HEK293T (cell line): ENCODE data around the gene PTPRO.

Experiments used
- CTCF ChIA-PET: fragments of 350-600 bp; formaldehyde crosslinking; extraction: SDS; loops from one replicate; lab custom pipeline; 2021; ENCODE audit warnings: antibody characterized with exemption, inconsistent platforms; lab: Yijun Ruan, JAX
- POLR2A ChIA-PET: fragments of 350-600 bp; formaldehyde crosslinking; extraction: SDS; loops from one replicate; lab custom pipeline; 2020; ENCODE audit warnings: antibody characterized with exemption, inconsistent platforms; lab: Yijun Ruan, JAX
- DNase-seq: peaks from one replicate; pipeline ENCODE4 v3.0.0; 2012; ENCODE audit warnings: mixed read lengths; ENCODE audit errors: extremely low spot score
- ARNT ChIP-seq: fragments of 450-650 bp; IDR thresholded peaks from 2 replicates; pipeline ENCODE4 v1.6.1; 2017; ENCODE audit warnings: mild to moderate bottlenecking
- BHLHE40 ChIP-seq: fragments of 450-650 bp; IDR thresholded peaks from 2 replicates; pipeline ENCODE4 v1.6.1; 2016; ENCODE audit warnings: mild to moderate bottlenecking, moderate library complexity, borderline replicate concordance
- CTBP1 ChIP-seq: fragments of 450-650 bp; IDR thresholded peaks from 2 replicates; pipeline ENCODE4 v1.6.1; 2016; ENCODE audit warnings: borderline replicate concordance
- ELF4 ChIP-seq: fragments of 450-650 bp; IDR thresholded peaks from 2 replicates; pipeline ENCODE4 v1.6.1; 2017; ENCODE audit warnings: antibody characterized with exemption
- FOXA1 ChIP-seq: fragments of 450-650 bp; IDR thresholded peaks from 2 replicates; pipeline ENCODE4 v1.6.1; 2016; ENCODE audit warnings: mild to moderate bottlenecking
- FOXK2 ChIP-seq: fragments of 450-650 bp; IDR thresholded peaks from 2 replicates; pipeline ENCODE4 v1.6.1; 2016; ENCODE audit warnings: mild to moderate bottlenecking
- FOXM1 ChIP-seq: fragments of 450-650 bp; IDR thresholded peaks from 2 replicates; pipeline ENCODE4 v1.6.1; 2017; ENCODE audit warnings: mild to moderate bottlenecking, borderline replicate concordance
- HDGF ChIP-seq: fragments of 450-650 bp; IDR thresholded peaks from 2 replicates; pipeline ENCODE4 v1.6.1; 2017; ENCODE audit warnings: antibody characterized with exemption, borderline replicate concordance
- L3MBTL2 ChIP-seq: fragments of 450-650 bp; conservative IDR thresholded peaks from 2 replicates; pipeline ENCODE4 v1.6.1; 2016; ENCODE audit warnings: mild to moderate bottlenecking
- LEF1 ChIP-seq: fragments of 450-650 bp; IDR thresholded peaks from 2 replicates; pipeline ENCODE4 v1.6.1; 2017; ENCODE audit warnings: mild to moderate bottlenecking, borderline replicate concordance
- NFRKB ChIP-seq: fragments of 450-650 bp; IDR thresholded peaks from 2 replicates; pipeline ENCODE4 v1.6.1; 2016; ENCODE audit warnings: mild to moderate bottlenecking, moderate library complexity
- PKNOX1 ChIP-seq: fragments of 450-650 bp; IDR thresholded peaks from 2 replicates; pipeline ENCODE4 v1.6.1; 2016
- SP1 ChIP-seq: fragments of 450-650 bp; IDR thresholded peaks from 2 replicates; pipeline ENCODE4 v1.6.1; 2017
- SUZ12 ChIP-seq: fragments of 450-650 bp; IDR thresholded peaks from 2 replicates; pipeline ENCODE4 v1.6.1; 2016; ENCODE audit warnings: mild to moderate bottlenecking
- TARDBP ChIP-seq: fragments of 450-650 bp; IDR thresholded peaks from 2 replicates; pipeline ENCODE4 v1.6.1; 2016
- ZNF384 ChIP-seq: fragments of 450-650 bp; IDR thresholded peaks from 2 replicates; pipeline ENCODE4 v1.6.1; 2016

The PTPRO gene

GRCh38 chr12:15322164-15323061 is at the start of gene PTPRO:
Gene PTPRO, plus strand, starts transcription at chr12:15322508.
- no peak for TF ChIP-seq ZNF384
- peak; percentile 76 for TF ChIP-seq L3MBTL2
- ChIA-PET CTCF (no interaction called here), POLR2A (no interaction called here)
- peak; percentile 48 for DNase-seq

- TF ChIP-seq SP1: no peak
- TF ChIP-seq ARNT: no peak
- TF ChIP-seq FOXA1: no peak
- no peak for TF ChIP-seq L3MBTL2
- no peak for TF ChIP-seq TARDBP
- TF ChIP-seq ELF4: no peak
- TF ChIP-seq LEF1: no peak
- no peak for TF ChIP-seq NFRKB
- no peak for TF ChIP-seq ZNF384
- no peak for TF ChIP-seq FOXK2
- TF ChIP-seq SUZ12: no peak
- no peak for TF ChIP-seq PKNOX1
- no peak for TF ChIP-seq FOXM1
- TF ChIP-seq HDGF: no peak
- TF ChIP-seq BHLHE40: no peak
- no peak for TF ChIP-seq CTBP1
- ChIA-PET POLR2A (no interaction called here), CTCF (interaction anchor here (0.8 kb wide), 1 partner anchor 144 kb away, joined by 3 read pairs; no protein-coding TSS in a partner anchor)
- no peak for DNase-seq
These were observed 48.4 kb upstream of the PTPRO start for GRCh38 chr12:15273896-15274295.

- ChIA-PET CTCF (interaction anchor here (0.8 kb wide), 1 partner anchor 145 kb away, joined by 3 read pairs; no protein-coding TSS in a partner anchor), POLR2A (no interaction called here)
- no peak for TF ChIP-seq PKNOX1
- TF ChIP-seq NFRKB: no peak
- no peak for TF ChIP-seq ELF4
- no peak for TF ChIP-seq HDGF
- no peak for TF ChIP-seq FOXA1
- TF ChIP-seq CTBP1: no peak
- TF ChIP-seq FOXM1: no peak
- TF ChIP-seq SP1: no peak
- TF ChIP-seq FOXK2: no peak
- TF ChIP-seq LEF1: no peak
- no peak for TF ChIP-seq L3MBTL2
- TF ChIP-seq ARNT: no peak
- TF ChIP-seq TARDBP: no peak
- TF ChIP-seq BHLHE40: no peak
- no peak for TF ChIP-seq ZNF384
- TF ChIP-seq SUZ12: no peak
- DNase-seq: no peak
These were observed 47.7 kb upstream of the PTPRO start for GRCh38 chr12:15274561-15274967.

GRCh38 chr12:15276088-15276698 is 46.1 kb upstream of the PTPRO start:
- DNase-seq: peak; percentile 49
- POLR2A ChIA-PET: no interaction called here
- CTCF ChIA-PET: interaction anchor here (0.6 to 1.6 kb wide), 9 partner anchors 29 to 581 kb away, joined by 3 to 6 read pairs (median 3); partner anchors contain the start of gene RERG
- TF ChIP-seq ARNT (no peak), FOXM1 (peak; percentile 81), PKNOX1 (peak; percentile 32; the same call in 1 of the 2 replicates)

GRCh38 chr12:15278816-15279658 is 43.3 kb upstream of the PTPRO start:
- ChIA-PET CTCF (no interaction called here), POLR2A (no interaction called here)
- DNase-seq: no peak
- no peak for TF ChIP-seq FOXA1

- POLR2A ChIA-PET: no interaction called here
- TF ChIP-seq HDGF: no peak
- no peak for TF ChIP-seq FOXM1
- no peak for TF ChIP-seq ARNT
- TF ChIP-seq FOXA1: no peak
- TF ChIP-seq ZNF384: no peak
- TF ChIP-seq BHLHE40: no peak
- no peak for TF ChIP-seq SP1
- TF ChIP-seq ELF4: no peak
- no peak for TF ChIP-seq L3MBTL2
- no peak for TF ChIP-seq FOXK2
- no peak for TF ChIP-seq PKNOX1
- no peak for TF ChIP-seq TARDBP
- TF ChIP-seq CTBP1: no peak
- TF ChIP-seq LEF1: no peak
- no peak for TF ChIP-seq SUZ12
- TF ChIP-seq NFRKB: no peak
- CTCF ChIA-PET: no interaction called here
- DNase-seq: no peak
These were observed 41.4 kb upstream of the PTPRO start for GRCh38 chr12:15280930-15281329.
